Neural cell (in vitro differentiated cells): ENCODE data around the gene PSORS1C2. TPM values are rescaled to one million over a fixed set of nuclear protein-coding genes. Genes with fewer than 3 reads are reported as not detected.

Source experiments
- H2AFZ ChIP-seq: fragments of 200-600, 300-800 bp; sonication (generic), shearing (Covaris generic); 2 replicates; pipeline ENCODE4 v1.6.0; 2014; ENCODE audit warnings: low read depth, mild to moderate bottlenecking, antibody characterized with exemption, low read length, moderate library complexity
- H3F3A ChIP-seq: fragments of 200-600 bp; shearing (Covaris generic); 2 replicates; pipeline ENCODE4 v1.6.1; 2016; ENCODE audit warnings: mild to moderate bottlenecking, moderate library complexity, mixed read lengths, antibody characterized with exemption, low read length; ENCODE audit not compliant: insufficient read depth, poor library complexity, severe bottlenecking
- H3K27ac ChIP-seq: fragments of 200-600, 300-800 bp; sonication (generic), shearing (Covaris generic); 2 replicates; pipeline ENCODE4 v1.5.1; 2014; ENCODE audit warnings: mild to moderate bottlenecking, low read length, moderate library complexity
- H3K27me3 ChIP-seq: fragments of 300-800, 200-600 bp; sonication (generic), shearing (Covaris generic); 2 replicates; pipeline ENCODE4 v1.6.0; 2014; ENCODE audit warnings: mild to moderate bottlenecking, low read depth, low read length, moderate library complexity; ENCODE audit not compliant: insufficient read depth
- H3K36me3 ChIP-seq: fragments of 300-800, 200-600 bp; sonication (generic), shearing (Covaris generic); 2 replicates; pipeline ENCODE4 v1.5.1; 2014; ENCODE audit warnings: mild to moderate bottlenecking, antibody characterized with exemption, low read length, moderate library complexity; ENCODE audit not compliant: insufficient read depth
- H3K4me2 ChIP-seq: fragments of 300-800, 200-600 bp; sonication (generic), shearing (Covaris generic); 2 replicates; pipeline ENCODE4 v1.6.0; 2014; ENCODE audit warnings: mild to moderate bottlenecking, low read length
- H3K4me3 ChIP-seq: fragments of 300-800, 200-600 bp; sonication (generic), shearing (Covaris generic); 2 replicates; pipeline ENCODE4 v1.5.1; 2014; ENCODE audit warnings: mild to moderate bottlenecking, low read length, moderate library complexity
- H3K79me2 ChIP-seq: fragments of 200-600 bp; shearing (Covaris generic); replicated peaks from 2 replicates; pipeline ENCODE4 v1.6.0; 2014; ENCODE audit warnings: mild to moderate bottlenecking, low read length, moderate library complexity; ENCODE audit not compliant: insufficient read depth
- H3K9ac ChIP-seq: fragments of 300-800, 200-600 bp; sonication (generic), shearing (Covaris generic); 2 replicates; pipeline ENCODE4 v1.6.1; 2016; ENCODE audit warnings: mild to moderate bottlenecking, low read length, mixed read lengths
- H3K9me2 ChIP-seq: fragments of 200-600 bp; shearing (Covaris generic); 2 replicates; pipeline ENCODE4 v1.6.1; 2016; ENCODE audit warnings: mild to moderate bottlenecking, low read length, mixed read lengths; ENCODE audit not compliant: insufficient read depth
- H3K9me3 ChIP-seq: fragments of 200-600, 300-800 bp; sonication (generic), shearing (Covaris generic); 2 replicates; pipeline ENCODE4 v1.6.1; 2016; ENCODE audit warnings: mild to moderate bottlenecking, mixed run types, low read length, moderate library complexity, mixed read lengths
- H4K20me1 ChIP-seq: fragments of 200-600 bp; shearing (Covaris generic); 2 replicates; pipeline ENCODE4 v1.6.1; 2016; ENCODE audit warnings: mild to moderate bottlenecking, mixed run types; ENCODE audit not compliant: insufficient read depth
- CTCF ChIP-seq: fragments of 450-650 bp; IDR thresholded peaks from 2 replicates; pipeline ENCODE4 v1.5.1; 2014; ENCODE audit warnings: antibody characterized with exemption, mild to moderate bottlenecking, moderate library complexity; ENCODE audit not compliant: poor library complexity, severe bottlenecking
- EP300 ChIP-seq: fragments of 450-650 bp; conservative IDR thresholded peaks from 2 replicates; pipeline ENCODE4 v1.6.1; 2014; ENCODE audit warnings: antibody characterized with exemption, mild to moderate bottlenecking, moderate library complexity; ENCODE audit not compliant: poor library complexity, severe bottlenecking
- EZH2 ChIP-seq: fragments of 200-600, 300-800 bp; shearing (Covaris generic), sonication (generic); IDR thresholded peaks from 2 replicates; pipeline ENCODE4 v1.6.1; 2014; ENCODE audit warnings: antibody characterized with exemption, low read length, borderline replicate concordance, mild to moderate bottlenecking; ENCODE audit not compliant: insufficient read depth, poor library complexity, severe bottlenecking
- MXI1 ChIP-seq: fragments of 450-650 bp; conservative IDR thresholded peaks from 2 replicates; pipeline ENCODE4 v1.6.1; 2014; ENCODE audit warnings: antibody characterized with exemption, mild to moderate bottlenecking; ENCODE audit not compliant: poor library complexity, severe bottlenecking
- POLR2AphosphoS5 ChIP-seq: IDR thresholded peaks from 2 replicates; pipeline ENCODE4 v1.6.1; 2012
- RAD21 ChIP-seq: fragments of 450-650 bp; conservative IDR thresholded peaks from 2 replicates; pipeline ENCODE4 v1.6.1; 2014; ENCODE audit warnings: antibody characterized with exemption, mild to moderate bottlenecking, moderate library complexity
- SMC3 ChIP-seq: fragments of 450-650 bp; conservative IDR thresholded peaks from 2 replicates; pipeline ENCODE4 v1.6.1; 2014; ENCODE audit warnings: antibody characterized with exemption, mild to moderate bottlenecking, moderate library complexity; ENCODE audit not compliant: poor library complexity
- TAF1 ChIP-seq: IDR thresholded peaks from 2 replicates; pipeline ENCODE4 v1.6.1; 2012; ENCODE audit warnings: low read depth
- polyA plus RNA-seq: library from polyadenylated mRNA; depleted of rRNA; stranded (reverse); fragments of >200 nt; gene quantifications from 2 replicates; pipeline ENCODE4 v1.2.3, GENCODE V29; 2014
- TF ChIP-seq, protein P1 (sequence below): IDR thresholded peaks from 2 replicates; pipeline ENCODE4 v1.6.1; 2012; ENCODE audit warnings: borderline replicate concordance

The PSORS1C2 gene
- polyA plus RNA-seq, 1 donor from 2014 or later, result not detected

DNA sequence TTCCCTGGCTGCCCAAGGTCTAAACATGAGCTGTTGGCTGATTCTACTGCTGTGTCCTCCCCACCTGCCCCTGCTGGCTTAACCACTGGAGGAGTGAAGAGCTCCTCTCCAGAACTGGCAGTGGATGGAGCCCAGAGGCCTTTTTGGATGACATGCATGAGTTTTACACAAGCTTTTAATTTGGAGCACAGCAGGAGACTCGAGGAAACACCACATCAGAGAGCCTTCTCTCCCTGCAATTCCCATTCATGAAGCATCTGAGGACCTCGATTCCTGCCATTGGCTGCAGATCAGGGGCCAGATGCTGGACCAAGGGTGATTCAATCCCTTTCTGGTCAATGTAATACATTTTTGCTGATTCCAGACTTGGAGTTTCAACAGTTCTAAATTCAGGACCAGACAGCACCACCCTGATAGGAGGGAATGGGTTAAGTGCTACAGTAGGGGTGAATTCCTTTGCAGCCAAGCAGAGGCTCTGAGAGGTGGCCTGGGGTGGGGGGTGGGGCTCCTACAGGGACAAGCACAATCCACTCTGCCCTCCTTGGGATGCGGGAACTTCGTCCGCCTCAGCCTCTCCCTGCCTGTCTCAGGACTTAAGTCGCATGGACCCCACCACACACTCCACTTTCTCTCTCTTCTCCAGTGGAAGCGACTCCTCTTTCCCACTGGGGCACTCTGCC, 24.9 kb downstream of the PSORS1C2 start:
- no peaks in the 10 kb centered on the region for H4K20me1 ChIP-seq
- H3F3A ChIP-seq, result no peaks in the 10 kb centered on the region
- H3K9me2 ChIP-seq, result no peaks in the 10 kb centered on the region
- no peak overlapping the region for H3K4me3 ChIP-seq
- H3K9ac ChIP-seq, result no peak overlapping the region
- no peak overlapping the region for H3K4me2 ChIP-seq
- TF ChIP-seq MXI1 (no peak), TAF1 (no peak), EZH2 (no peak), EP300 (no peak), CTCF (no peak), RAD21 (no peak), SMC3 (no peak), POLR2AphosphoS5 (no peak)
- TF ChIP-seq, protein P1, sequence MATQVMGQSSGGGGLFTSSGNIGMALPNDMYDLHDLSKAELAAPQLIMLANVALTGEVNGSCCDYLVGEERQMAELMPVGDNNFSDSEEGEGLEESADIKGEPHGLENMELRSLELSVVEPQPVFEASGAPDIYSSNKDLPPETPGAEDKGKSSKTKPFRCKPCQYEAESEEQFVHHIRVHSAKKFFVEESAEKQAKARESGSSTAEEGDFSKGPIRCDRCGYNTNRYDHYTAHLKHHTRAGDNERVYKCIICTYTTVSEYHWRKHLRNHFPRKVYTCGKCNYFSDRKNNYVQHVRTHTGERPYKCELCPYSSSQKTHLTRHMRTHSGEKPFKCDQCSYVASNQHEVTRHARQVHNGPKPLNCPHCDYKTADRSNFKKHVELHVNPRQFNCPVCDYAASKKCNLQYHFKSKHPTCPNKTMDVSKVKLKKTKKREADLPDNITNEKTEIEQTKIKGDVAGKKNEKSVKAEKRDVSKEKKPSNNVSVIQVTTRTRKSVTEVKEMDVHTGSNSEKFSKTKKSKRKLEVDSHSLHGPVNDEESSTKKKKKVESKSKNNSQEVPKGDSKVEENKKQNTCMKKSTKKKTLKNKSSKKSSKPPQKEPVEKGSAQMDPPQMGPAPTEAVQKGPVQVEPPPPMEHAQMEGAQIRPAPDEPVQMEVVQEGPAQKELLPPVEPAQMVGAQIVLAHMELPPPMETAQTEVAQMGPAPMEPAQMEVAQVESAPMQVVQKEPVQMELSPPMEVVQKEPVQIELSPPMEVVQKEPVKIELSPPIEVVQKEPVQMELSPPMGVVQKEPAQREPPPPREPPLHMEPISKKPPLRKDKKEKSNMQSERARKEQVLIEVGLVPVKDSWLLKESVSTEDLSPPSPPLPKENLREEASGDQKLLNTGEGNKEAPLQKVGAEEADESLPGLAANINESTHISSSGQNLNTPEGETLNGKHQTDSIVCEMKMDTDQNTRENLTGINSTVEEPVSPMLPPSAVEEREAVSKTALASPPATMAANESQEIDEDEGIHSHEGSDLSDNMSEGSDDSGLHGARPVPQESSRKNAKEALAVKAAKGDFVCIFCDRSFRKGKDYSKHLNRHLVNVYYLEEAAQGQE, result no peak
- H2AFZ ChIP-seq, result no peak overlapping the region
- H3K79me2 ChIP-seq, result no peaks in the 10 kb centered on the region
- no peaks in the 10 kb centered on the region for H3K36me3 ChIP-seq
- no peaks in the 10 kb centered on the region for H3K27me3 ChIP-seq
- no peak overlapping the region for H3K27ac ChIP-seq
- H3K9me3 ChIP-seq, result no peaks in the 10 kb centered on the region

DNA sequence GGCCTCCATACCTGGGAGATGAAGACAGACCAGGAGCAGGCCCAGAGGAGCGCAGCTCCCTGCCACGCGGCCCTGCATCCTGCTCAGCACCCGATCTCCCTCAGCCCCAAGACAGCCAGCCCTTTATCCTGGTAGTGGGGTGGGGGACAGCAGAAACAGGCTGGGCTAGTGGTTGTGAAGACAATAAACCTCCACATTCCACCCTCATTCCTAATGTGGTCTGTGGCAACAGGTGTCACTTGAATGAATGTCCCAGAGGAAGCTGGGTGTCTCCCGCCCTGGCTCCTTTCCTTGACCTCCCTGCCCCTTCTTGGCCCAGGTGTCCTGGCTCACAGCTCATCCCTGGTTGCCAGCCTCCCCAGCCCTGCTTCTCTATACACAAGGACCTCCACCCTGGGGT, 26.4 kb downstream of the PSORS1C2 start, which contains the start of gene C6orf15:
C6orf15 (minus strand) TSS at position 98 of the 400 bp plus-strand sequence; CDS start at position 78, 20 bp downstream.
- no peak for TF ChIP-seq TAF1
- no peaks in the 10 kb centered on the region for H3K27me3 ChIP-seq
- H3K9ac ChIP-seq, result no peak within 1 kb of the TSS
- H3K9me2 ChIP-seq, result no peaks in the 10 kb centered on the region
- H4K20me1 ChIP-seq, result no peaks in the 10 kb centered on the region
- H2AFZ ChIP-seq, result no peak within 1 kb of the TSS
- H3K4me3 ChIP-seq, result no peak within 1 kb of the TSS
- H3K9me3 ChIP-seq, result no peaks in the 10 kb centered on the region
- no peaks in the 10 kb centered on the region for H3F3A ChIP-seq
- H3K36me3 ChIP-seq, result no peaks in the 10 kb centered on the region
- H3K79me2 ChIP-seq, result no peaks in the 10 kb centered on the region
- no peak within 1 kb of the TSS for H3K27ac ChIP-seq
- H3K4me2 ChIP-seq, result no peak within 1 kb of the TSS
